PC-3 (cell line): ENCODE data around the gene LENEP. TPM values are rescaled to one million over a fixed set of nuclear protein-coding genes. Genes with fewer than 3 reads are reported as not detected.

Source experiments
- ATAC-seq: fragments of 200-7000 bp; cut with Tn5 transposase; 2 replicates; pipeline ENCODE4 v1.9.1; 2020; ENCODE audit warnings: mild to moderate bottlenecking, moderate library complexity
- BruUV-seq: library from RNA; stranded (reverse); fragments of 400-500 nt; replicated peaks from 2 replicates; lab custom pipeline; 2021; lab: Mats Ljungman, UMichigan
- CTCF ChIA-PET: fragments of 300-600 bp; sonication (Branson Sonifier 250); formaldehyde crosslinking; loops from one replicate; lab custom pipeline; 2022; ENCODE audit warnings: antibody characterized with exemption; lab: Charles Lee
- POLR2A ChIA-PET: fragments of 300-600 bp; sonication (Branson Sonifier 250); formaldehyde crosslinking; loops from one replicate; lab custom pipeline; 2022; ENCODE audit warnings: antibody characterized with exemption; ENCODE audit not compliant: unreplicated experiment; lab: Charles Lee
- DNase-seq: peaks from one replicate; pipeline ENCODE4 v3.0.0-alpha.2; 2015
- H2AFZ ChIP-seq: fragments of 300-600 bp; sonication (generic); 2 replicates; pipeline ENCODE4 v1.6.0; 2016; ENCODE audit warnings: antibody characterized with exemption, low read length
- H3F3A ChIP-seq: fragments of 300-600 bp; sonication (generic); one replicate; pipeline ENCODE4 v1.6.0; 2017; ENCODE audit warnings: antibody characterized with exemption, low read length, control low read depth, mild to moderate bottlenecking; ENCODE audit not compliant: unreplicated experiment
- H3K27ac ChIP-seq: fragments of 300-600 bp; sonication (generic); 2 replicates; pipeline ENCODE4 v1.5.1; 2016; ENCODE audit warnings: mild to moderate bottlenecking, low read length
- H3K27me3 ChIP-seq: fragments of 300-600 bp; sonication (generic); 2 replicates; pipeline ENCODE4 v1.6.1; 2016; ENCODE audit warnings: low read length, mixed read lengths
- H3K36me3 ChIP-seq: fragments of 300-600 bp; sonication (generic); 2 replicates; pipeline ENCODE4 v1.6.1; 2016; ENCODE audit warnings: low read depth, mixed run types, low read length, mixed read lengths
- H3K4me1 ChIP-seq: fragments of 300-600 bp; sonication (generic); 2 replicates; pipeline ENCODE4 v1.5.1; 2016; ENCODE audit warnings: low read length; ENCODE audit not compliant: insufficient read depth
- H3K4me2 ChIP-seq: fragments of 300-600 bp; sonication (generic); 2 replicates; pipeline ENCODE4 v1.6.0; 2016; ENCODE audit warnings: low read length
- H3K4me3 ChIP-seq: fragments of 300-600 bp; sonication (generic); 2 replicates; pipeline ENCODE4 v1.5.1; 2016; ENCODE audit warnings: mild to moderate bottlenecking, low read length, mixed read lengths
- H3K79me2 ChIP-seq: fragments of 300-600 bp; sonication (generic); 2 replicates; pipeline ENCODE4 v1.6.1; 2017; ENCODE audit warnings: low read length, mixed read lengths
- H3K9ac ChIP-seq: fragments of 300-600 bp; sonication (generic); 2 replicates; pipeline ENCODE4 v1.6.0; 2016; ENCODE audit warnings: mild to moderate bottlenecking, low read length
- H3K9me2 ChIP-seq: fragments of 300-600 bp; sonication (generic); replicated peaks from 2 replicates; pipeline ENCODE4 v1.6.1; 2016; ENCODE audit warnings: mixed run types, low read length, mixed read lengths
- H3K9me3 ChIP-seq: fragments of 300-600 bp; sonication (generic); 2 replicates; pipeline ENCODE4 v1.6.1; 2016; ENCODE audit warnings: low read length, mixed read lengths
- H4K20me1 ChIP-seq: fragments of 300-600 bp; sonication (generic); 2 replicates; pipeline ENCODE4 v1.6.1; 2016; ENCODE audit warnings: low read length, mixed read lengths
- EZH2 ChIP-seq: fragments of 300-600 bp; sonication (generic); IDR thresholded peaks from one replicate; pipeline ENCODE4 v1.6.1; 2017; ENCODE audit warnings: antibody characterized with exemption, mild to moderate bottlenecking, low read length; ENCODE audit not compliant: unreplicated experiment
- EZH2phosphoT487 ChIP-seq: fragments of 300-600 bp; sonication (generic); IDR thresholded peaks from 2 replicates; pipeline ENCODE4 v1.6.1; 2018; ENCODE audit warnings: mild to moderate bottlenecking, antibody characterized with exemption, low read length, borderline replicate concordance
- intact Hi-C: fragments of 100-400 bp; cut with micrococcal nuclease; formaldehyde crosslinking; loops from 2 replicates; pipeline ENCODE4 v1.9.0; 2023
- total RNA-seq: library from RNA; depleted of rRNA; stranded (reverse); fragments of >200 nt; gene quantifications from 2 replicates; pipeline ENCODE4 v1.2.3, GENCODE V29; 2014
- TF ChIP-seq, protein P1 (sequence below): fragments of 300-600 bp; sonication (generic); conservative IDR thresholded peaks from 2 replicates; pipeline ENCODE4 v1.5.1; 2017; ENCODE audit warnings: antibody characterized with exemption, low read depth, mild to moderate bottlenecking, low read length

LENEP gene
- total RNA-seq, 1 experiment from 2014 or later: not detected

DNA sequence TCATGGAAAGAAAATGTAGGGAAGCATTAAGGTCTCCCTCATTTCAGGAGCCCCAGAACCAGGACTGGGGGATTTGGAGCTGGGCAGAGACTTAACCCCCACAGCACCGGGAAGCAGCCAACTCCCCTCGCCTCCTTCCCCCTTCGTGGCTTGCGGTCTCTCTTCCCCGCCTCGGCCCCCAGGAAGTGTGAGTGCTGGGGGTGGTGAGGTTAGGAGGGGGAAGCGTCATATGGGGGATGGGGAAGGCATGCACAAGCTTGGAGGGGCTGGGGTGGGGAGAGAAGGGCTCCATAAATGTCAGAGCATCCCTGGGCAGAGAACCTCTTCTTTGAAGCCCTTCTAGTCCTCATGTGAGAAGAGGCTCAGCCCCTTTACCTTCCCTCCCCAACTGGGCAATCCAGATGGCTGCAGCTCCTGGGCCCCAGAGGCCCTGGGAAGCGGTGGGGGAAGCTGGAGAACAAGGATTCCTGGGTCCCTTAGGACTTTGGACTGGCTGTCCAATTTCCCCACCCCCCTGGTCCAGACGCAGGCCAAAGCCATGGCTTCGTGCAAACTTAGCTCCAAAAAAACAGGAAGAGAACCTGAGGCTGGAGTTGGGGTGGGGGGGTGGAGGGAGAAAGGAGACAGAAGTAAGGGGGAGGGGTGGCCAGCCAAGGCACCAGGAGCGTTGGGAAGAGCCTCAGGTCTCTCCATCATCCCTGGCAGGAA lies 17.0 kb downstream of the LENEP start:
- BruUV-seq: no TSS peak
- Histone ChIP-seq H3K9me2 (no peaks in the 10 kb centered on the region), H3K27ac (no peak overlapping the region), H3K4me1 (peaks cover 22% of the 10 kb centered on the region), H4K20me1 (0 out of 2 replicates have a peak, but pooled peaks cover 3% of the 10 kb centered on the region), H3F3A (no peaks in the 10 kb centered on the region), H3K9me3 (no peaks in the 10 kb centered on the region), H3K4me3 (no peak overlapping the region), H2AFZ (no peak overlapping the region), H3K36me3 (peaks cover 30% of the 10 kb centered on the region; the same call in 1 of the 2 replicates), H3K9ac (no peak overlapping the region), H3K79me2 (peaks cover 78% of the 10 kb centered on the region), H3K4me2 (no peak overlapping the region), H3K27me3 (no peaks in the 10 kb centered on the region)
- ATAC-seq: no peak
- TF ChIP-seq EZH2 (no peak), EZH2phosphoT487 (no peak)
- TF ChIP-seq, protein P1, sequence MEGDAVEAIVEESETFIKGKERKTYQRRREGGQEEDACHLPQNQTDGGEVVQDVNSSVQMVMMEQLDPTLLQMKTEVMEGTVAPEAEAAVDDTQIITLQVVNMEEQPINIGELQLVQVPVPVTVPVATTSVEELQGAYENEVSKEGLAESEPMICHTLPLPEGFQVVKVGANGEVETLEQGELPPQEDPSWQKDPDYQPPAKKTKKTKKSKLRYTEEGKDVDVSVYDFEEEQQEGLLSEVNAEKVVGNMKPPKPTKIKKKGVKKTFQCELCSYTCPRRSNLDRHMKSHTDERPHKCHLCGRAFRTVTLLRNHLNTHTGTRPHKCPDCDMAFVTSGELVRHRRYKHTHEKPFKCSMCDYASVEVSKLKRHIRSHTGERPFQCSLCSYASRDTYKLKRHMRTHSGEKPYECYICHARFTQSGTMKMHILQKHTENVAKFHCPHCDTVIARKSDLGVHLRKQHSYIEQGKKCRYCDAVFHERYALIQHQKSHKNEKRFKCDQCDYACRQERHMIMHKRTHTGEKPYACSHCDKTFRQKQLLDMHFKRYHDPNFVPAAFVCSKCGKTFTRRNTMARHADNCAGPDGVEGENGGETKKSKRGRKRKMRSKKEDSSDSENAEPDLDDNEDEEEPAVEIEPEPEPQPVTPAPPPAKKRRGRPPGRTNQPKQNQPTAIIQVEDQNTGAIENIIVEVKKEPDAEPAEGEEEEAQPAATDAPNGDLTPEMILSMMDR: no peak
- intact Hi-C loops: no loop called here
- ChIA-PET POLR2A (no interaction called here), CTCF (no interaction called here)
- no peak for DNase-seq

DNA sequence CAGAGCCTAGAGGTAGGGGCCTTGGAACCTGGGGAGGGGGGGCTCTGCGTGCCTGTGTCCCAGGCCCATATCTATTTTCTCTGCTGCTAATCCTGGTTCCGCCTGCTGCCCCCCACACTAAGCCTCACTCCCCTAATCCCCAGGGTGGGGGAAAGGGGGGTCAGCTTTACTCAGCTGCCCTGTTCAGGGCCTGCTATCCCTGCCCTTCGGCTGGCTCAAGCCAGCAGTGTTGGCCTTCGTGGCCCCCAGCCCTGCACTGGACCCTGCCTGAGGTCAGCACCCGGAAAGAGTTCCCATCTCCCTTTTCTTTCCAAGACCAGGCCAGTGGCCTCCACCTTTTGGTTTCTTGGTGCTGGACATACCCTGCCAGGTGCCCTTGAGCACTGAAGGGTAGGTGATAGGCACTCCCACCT lies 17.6 kb downstream of the LENEP start:
- no peak for ATAC-seq
- Histone ChIP-seq H4K20me1 (0 out of 2 replicates have a peak, but pooled peaks cover 3% of the 10 kb centered on the region), H3K4me2 (no peak overlapping the region), H3K4me1 (peaks cover 16% of the 10 kb centered on the region), H3K79me2 (peaks cover 72% of the 10 kb centered on the region), H3K4me3 (no peak overlapping the region), H3K27me3 (no peaks in the 10 kb centered on the region), H3K27ac (no peak overlapping the region), H3K9me2 (no peaks in the 10 kb centered on the region), H3K9me3 (no peaks in the 10 kb centered on the region), H3K36me3 (peaks cover 33% of the 10 kb centered on the region; the same call in 1 of the 2 replicates), H3K9ac (no peak overlapping the region), H2AFZ (no peak overlapping the region), H3F3A (no peaks in the 10 kb centered on the region)
- intact Hi-C loops: no loop called here
- POLR2A ChIA-PET: no interaction called here
- CTCF ChIA-PET: no interaction called here
- no TSS peak for BruUV-seq
- TF ChIP-seq, protein P1: no peak
- TF ChIP-seq EZH2phosphoT487 (no peak), EZH2 (no peak)
- DNase-seq: no peak

DNA sequence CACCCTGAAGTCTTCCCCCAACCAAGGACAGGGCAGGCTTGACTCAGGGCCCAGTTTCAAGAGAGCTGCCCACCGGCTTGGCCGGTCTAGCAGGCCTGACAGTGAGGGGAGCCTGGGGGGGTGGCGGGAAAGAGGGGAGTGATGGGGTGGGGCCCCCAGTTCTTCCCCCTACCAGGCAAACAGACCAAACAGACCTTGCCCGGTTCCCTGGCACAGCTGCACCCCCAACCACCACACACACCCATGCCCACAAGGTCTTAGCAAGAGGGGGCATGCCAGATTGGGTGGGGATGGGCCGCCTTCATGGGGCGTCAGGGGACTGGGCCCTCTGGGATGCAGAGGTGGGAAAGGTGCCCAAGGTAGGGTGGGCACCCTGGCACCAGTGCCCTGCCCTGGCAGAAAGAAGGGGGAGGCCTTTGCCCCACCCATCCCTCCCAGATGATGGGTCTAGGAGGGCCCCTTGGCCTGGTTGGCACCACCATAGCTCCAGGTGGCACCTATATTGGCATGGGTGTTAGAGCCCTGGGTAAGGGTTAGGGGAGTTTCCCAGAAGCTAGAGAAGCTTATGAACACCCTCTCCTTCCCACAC lies 18.1 kb downstream of the LENEP start:
- ChIA-PET POLR2A (no interaction called here), CTCF (no interaction called here)
- ATAC-seq: no peak
- H3K4me3 ChIP-seq: no peak overlapping the region
- DNase-seq: no peak
- intact Hi-C loops: no loop called here
- H3K79me2 ChIP-seq: peaks cover 66% of the 10 kb centered on the region
- no peaks in the 10 kb centered on the region for H3F3A ChIP-seq
- H2AFZ ChIP-seq: no peak overlapping the region
- no peaks in the 10 kb centered on the region for H3K9me2 ChIP-seq
- H3K9me3 ChIP-seq: no peaks in the 10 kb centered on the region
- 0 out of 2 replicates have a peak, but pooled peaks cover 3% of the 10 kb centered on the region for H4K20me1 ChIP-seq
- TF ChIP-seq, protein P1: no peak
- TF ChIP-seq EZH2phosphoT487 (no peak), EZH2 (no peak)
- H3K9ac ChIP-seq: no peak overlapping the region
- no peaks in the 10 kb centered on the region for H3K27me3 ChIP-seq
- H3K4me2 ChIP-seq: no peak overlapping the region
- H3K4me1 ChIP-seq: peaks cover 13% of the 10 kb centered on the region
- peaks cover 32% of the 10 kb centered on the region; the same call in 1 of the 2 replicates for H3K36me3 ChIP-seq
- BruUV-seq: no TSS peak
- no peak overlapping the region for H3K27ac ChIP-seq
